ENCODE results near the gene TMEM120B.
A peak's percentile ranks its signal among the peaks of the same experiment; 100 is the strongest.
"Not testable (repeated sequence)": the region's sequence is repeated elsewhere in the genome, so short reads cannot be mapped to it uniquely, and the experiment has no call there.

TMEM120B gene

DNA sequence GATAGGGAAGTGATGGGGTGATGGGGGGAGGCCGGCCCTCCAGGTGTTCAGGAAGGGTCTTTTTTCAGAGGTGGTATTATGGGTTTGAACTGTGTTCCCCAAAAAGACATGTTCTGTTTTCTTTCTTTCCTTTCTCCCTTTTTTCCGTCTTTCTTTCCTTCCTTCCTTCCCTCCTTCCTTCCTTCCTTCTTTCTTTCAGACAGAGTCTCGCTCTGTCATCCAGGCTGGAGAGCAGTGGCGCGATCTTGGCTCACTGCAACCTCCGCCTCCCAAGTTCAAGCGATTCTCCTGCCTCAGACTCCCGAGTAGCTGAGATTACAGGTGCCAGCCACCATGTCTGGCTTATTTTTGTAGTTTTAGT lies 3.5 kb upstream of the TMEM120B start:
- not testable (repeated sequence) for DNase-seq

GRCh38 chr12:121709478-121709961 lies 3.0 kb upstream of the TMEM120B start:
- DNase-seq, result no peak

DNA sequence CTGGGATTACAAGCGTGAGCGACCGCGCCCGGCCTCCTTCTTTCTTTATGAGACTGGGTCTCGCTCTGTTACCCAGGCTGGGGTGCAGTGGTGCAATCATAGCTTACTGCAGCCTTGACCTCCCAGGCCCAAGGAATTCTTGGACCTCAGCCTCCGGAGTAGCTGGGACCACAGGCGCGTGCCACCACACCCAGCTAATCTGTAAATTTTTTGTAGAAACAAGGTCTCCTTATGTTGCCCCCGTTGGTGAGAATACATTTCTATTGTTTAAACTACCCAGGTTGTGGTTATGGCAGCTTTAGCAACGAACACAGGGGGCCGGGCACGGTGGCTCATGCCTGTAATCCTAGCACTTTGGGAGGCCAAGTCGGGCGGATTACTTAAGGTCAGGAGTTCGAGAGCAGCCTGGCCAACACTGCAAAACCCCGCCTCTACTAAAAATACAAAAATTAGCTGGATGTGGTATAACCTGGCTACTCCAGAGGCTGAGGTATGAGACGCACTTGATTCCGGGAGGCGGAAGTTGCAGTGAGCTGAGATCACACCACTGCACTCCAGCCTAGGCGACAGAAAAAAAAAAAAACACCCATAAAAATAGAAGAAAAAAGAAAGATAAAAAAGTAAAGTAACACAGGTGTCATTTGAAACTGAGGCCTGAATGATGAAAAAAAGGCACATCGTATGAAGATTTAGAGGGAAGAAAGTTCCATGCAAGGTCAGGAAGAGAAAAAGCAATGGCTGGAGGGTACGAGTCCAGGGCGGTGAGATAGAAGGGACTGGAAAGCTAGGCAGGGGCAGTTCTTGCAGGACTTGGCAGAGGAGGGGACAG lies 977 bp upstream of the TMEM120B start:
- DNase-seq, result no peak

GRCh38 chr12:121712190-121712460 lies 427 bp upstream of the TMEM120B start:
- DNase-seq, result peak in 23 of 56 donors; percentile 3 to 73 (median 45)

- DNase-seq, result peak in 5 of 56 donors; percentile 9 to 31 (median 23)
Observed at GRCh38 chr12:121713257-121713777, 765 bp downstream of the TMEM120B start.

GRCh38 chr12:121713793-121714192 lies 1.2 kb downstream of the TMEM120B start:
- peak in 7 of 56 donors; percentile 4 to 23 (median 9) for DNase-seq

DNA sequence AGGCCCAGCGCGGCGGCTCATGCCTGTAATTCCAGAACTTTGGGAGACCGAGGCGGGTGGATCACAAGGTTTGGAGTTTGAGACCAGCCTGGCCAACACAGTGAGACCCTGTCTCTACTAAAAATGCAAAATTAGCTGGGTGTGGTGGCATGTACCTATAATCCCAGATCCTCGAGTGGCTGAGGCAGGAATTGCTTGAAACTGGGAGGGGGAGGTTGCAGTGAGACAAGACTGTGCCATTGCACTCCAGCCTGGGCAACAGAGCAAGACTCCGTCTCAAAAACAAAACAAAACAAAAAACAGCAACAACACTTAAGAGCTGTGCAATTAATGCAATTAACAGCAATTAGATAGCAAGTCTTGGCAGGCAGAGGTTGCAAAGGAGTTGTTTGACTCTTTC lies 2.5 kb downstream of the TMEM120B start:
- not testable (repeated sequence) for DNase-seq

DNA sequence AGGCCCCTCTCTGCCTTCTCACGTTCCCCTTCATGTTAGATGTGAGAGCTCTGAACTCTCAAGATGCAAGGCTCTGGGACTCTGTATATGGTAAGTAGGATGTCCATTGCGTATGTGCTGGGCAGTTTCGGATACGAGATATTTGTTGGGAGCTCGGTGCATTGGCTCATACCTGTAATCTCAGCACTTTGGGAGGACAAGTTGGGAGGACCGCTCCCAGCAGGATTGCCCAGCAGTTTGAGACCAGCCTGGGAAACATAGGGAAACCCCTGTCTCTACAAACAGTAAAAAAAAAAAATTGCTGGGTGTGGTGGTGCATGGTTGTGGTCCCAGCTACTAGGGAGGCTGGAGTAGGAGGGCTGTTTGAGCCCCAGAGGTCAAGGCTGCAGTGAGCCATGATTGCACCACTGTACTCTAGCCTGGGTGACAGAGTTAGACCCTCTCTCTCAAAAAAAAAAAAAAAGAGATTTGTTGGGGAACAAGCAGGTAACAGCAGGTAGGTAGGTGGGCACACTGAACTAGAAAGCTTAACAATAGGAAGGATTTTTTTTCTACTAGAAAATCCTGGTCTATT lies 3.4 kb downstream of the TMEM120B start:
- no peak for DNase-seq

DNA sequence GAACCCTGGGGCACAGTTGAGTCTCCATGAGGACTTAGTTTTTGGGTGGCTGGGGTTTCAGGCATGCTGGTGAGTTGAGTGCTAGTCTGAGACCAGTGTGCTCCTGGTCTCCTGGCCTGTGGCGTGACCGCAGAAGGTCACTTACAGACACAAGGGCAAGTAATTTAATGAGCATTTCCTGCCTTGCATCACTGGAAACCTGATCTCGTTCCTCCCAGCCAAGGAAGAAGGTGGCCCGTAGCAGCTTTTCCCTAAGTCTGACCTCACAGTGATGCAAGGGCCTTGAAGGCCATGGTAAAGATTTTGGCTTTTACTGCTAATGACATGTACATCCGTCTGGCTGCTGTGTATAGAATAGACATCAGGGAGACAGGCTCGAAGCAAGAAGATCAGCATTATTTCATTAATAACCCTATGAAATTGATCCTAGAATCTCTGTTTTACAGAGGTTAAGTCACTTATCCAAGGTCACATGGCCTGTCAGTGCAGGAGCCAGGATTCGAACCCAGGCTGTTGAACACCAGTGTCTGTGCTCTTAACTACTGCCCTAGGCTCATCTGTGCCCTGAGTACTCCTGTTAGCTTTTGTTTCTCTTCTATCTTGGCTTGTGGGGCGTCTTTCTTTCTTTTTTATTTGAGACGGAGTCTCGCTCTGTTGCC lies 4.6 kb downstream of the TMEM120B start:
- no peak for DNase-seq

DNA sequence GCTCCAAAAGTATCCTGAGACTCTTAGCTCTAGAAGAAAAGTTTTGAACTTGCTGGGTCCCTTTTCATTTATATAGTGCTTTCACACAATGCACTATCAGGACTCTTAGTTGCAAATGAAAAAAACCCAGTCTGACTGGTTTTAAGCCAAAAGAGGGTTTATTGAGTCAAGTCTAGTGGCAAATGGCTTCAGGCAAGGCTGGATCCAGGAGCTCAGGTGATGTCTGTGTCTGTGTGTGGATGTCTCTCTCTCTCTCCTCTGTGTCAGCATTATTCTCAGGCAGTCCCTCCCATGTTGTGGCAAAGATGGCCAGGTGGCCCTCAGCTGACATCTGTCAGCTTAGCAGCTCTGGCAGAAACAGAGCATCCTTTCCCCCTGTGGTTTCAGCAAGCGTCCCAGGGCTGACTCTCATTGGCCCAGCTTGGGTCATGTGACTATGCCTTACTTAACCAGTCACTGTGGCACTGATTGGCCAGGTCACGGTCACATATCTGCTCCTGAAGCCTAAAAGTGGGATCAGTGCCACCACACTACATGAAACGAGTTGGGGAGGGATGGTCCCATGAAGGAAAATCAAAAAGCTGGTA lies 6.2 kb downstream of the TMEM120B start:
- DNase-seq, result no peak

- peak in 43 of 56 donors; percentile 11 to 92 (median 65) for DNase-seq
Observed at GRCh38 chr12:121719926-121720414, 7.4 kb downstream of the TMEM120B start.

GRCh38 chr12:121720762-121721161 lies 8.2 kb downstream of the TMEM120B start:
- DNase-seq, result no peak

DNA sequence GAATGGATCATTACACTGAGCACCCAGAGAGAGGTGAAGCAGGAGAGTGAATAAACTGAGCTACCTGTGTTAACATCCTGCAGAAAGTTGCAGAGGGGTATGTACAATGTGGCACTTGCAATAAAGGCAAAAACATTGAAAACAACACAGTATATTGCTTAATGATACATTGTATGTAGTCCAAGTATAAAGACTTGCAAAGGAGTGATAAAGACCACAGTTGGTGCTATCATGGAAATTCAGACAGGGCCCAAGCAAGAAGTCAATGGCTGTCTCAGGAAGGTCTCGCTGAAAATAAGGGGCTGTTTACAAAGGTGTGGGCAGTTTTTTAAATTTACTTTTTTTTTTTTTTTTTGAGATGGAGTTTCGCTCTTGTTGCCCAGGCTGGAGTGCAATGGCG lies 10.0 kb downstream of the TMEM120B start:
- DNase-seq, result no peak

- no peak for DNase-seq
Observed at GRCh38 chr12:121723200-121723599, 10.6 kb downstream of the TMEM120B start.

GRCh38 chr12:121724925-121725324 lies 12.4 kb downstream of the TMEM120B start:
- DNase-seq, result no peak

- DNase-seq, result no peak
Observed at GRCh38 chr12:121725423-121725822, 12.9 kb downstream of the TMEM120B start.

- DNase-seq, result no peak
Observed at GRCh38 chr12:121729021-121729420, 16.5 kb downstream of the TMEM120B start.

GRCh38 chr12:121731473-121731872 lies 18.9 kb downstream of the TMEM120B start:
- DNase-seq, result no peak

GRCh38 chr12:121733849-121734248 lies 21.3 kb downstream of the TMEM120B start:
- DNase-seq, result no peak

DNA sequence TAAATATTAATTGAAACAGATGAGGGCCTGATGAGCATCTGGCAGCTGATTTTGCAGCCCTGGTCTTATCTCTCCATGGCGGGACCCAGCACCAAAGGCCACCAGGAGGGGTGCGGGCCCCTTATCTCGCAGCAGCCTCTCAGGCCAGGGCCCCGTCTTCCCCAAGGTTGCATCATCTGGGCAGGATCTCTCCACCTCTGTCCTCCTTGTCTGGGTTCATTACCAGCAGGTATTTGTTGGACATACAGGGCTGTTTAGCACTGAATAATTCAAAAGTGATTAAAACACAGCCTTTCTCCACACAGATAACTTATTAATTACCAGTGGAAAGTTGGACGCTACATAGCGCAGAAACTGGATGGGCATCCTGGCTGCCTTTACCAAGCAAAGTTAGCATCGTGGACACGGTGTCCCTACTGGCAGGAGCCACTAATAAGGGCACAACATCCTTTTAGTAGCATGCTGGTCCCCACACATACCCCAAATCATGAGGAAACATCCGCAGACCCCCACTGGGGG lies 25.8 kb downstream of the TMEM120B start:
- DNase-seq, result no peak

- no peak for DNase-seq
Observed at GRCh38 chr12:121740847-121741246, 28.3 kb downstream of the TMEM120B start.

DNA sequence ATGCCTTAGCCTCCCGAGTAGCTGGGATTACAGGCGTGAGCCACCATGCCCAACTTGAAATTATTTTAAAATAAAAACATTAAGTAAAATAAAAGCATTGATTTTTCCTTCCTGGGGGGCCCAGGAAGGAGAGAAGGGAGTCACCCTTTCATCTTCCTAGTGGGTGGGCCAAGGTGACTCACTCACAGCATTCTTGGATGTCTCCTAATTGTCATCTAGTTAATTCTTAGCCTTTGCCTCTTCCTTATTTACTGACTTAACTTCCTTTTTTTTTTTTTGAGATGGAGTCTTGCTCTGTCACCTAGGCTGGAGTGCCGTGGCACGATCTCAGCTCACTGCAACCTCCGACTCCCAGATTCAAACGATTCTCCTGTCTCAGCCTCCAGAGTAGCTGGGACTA lies 29.2 kb downstream of the TMEM120B start:
- no peak for DNase-seq
